K562 (cell line): ENCODE measurements around the gene RNF34.

ENCODE experiments used
- ARID4B ChIP-seq: sonication (generic); formaldehyde crosslinking; IDR thresholded peaks from 2 replicates; pipeline ENCODE4 v1.8.0; 2022; ENCODE audit warnings: mild to moderate bottlenecking, missing genetic modification reagents
- CEBPZ ChIP-seq: fragments of 150-350 bp; IDR thresholded peaks from 2 replicates; pipeline ENCODE4 v1.6.1; 2014; ENCODE audit warnings: low read depth, mild to moderate bottlenecking, low read length, borderline replicate concordance
- CLOCK ChIP-seq: fragments of 250-450 bp; sonication (Bioruptor Pico); IDR thresholded peaks from 2 replicates; pipeline ENCODE4 v1.4.0; 2020; ENCODE audit warnings: mild to moderate bottlenecking, moderate library complexity, borderline replicate concordance
- CTCF ChIP-seq, 3 experiments: IDR thresholded peaks in 2 of 3; conservative IDR thresholded peaks in 1 of 3; 2 replicates each; pipeline ENCODE4 v1.5.1; 2011 to 2012; ENCODE audit warnings: low read length in 3 of 3, mild to moderate bottlenecking in 3 of 3, control low read depth in 2 of 3, improper control_type of control experiment in 1 of 3, inconsistent platforms in 1 of 3, low read depth in 1 of 3, mixed read lengths in 1 of 3, moderate library complexity in 1 of 3; ENCODE audit not compliant: insufficient read depth in 2 of 3
- ETV1 ChIP-seq: fragments of 450-650 bp; conservative IDR thresholded peaks from 2 replicates; pipeline ENCODE4 v1.6.1; 2016; ENCODE audit warnings: missing genetic modification characterization, control low read depth, low read depth, missing compliant biosample characterization
- HIVEP1 ChIP-seq: fragments of 250-450 bp; sonication (Bioruptor Pico); IDR thresholded peaks from 2 replicates; pipeline ENCODE4 v1.4.0; 2020; ENCODE audit warnings: mild to moderate bottlenecking
- LCOR ChIP-seq: sonication (generic); formaldehyde crosslinking; IDR thresholded peaks from 2 replicates; pipeline ENCODE4 v1.8.0; 2022; ENCODE audit warnings: mild to moderate bottlenecking, missing genetic modification reagents
- SAFB ChIP-seq: fragments of 200-400 bp; formaldehyde crosslinking; IDR thresholded peaks from 2 replicates; pipeline ENCODE4 v1.6.1; 2017; ENCODE audit warnings: low read depth, low read length, borderline replicate concordance
- ZNF165 ChIP-seq: fragments of 250-450 bp; sonication (Bioruptor Pico); IDR thresholded peaks from 2 replicates; pipeline ENCODE4 v1.4.0; 2020; ENCODE audit warnings: borderline replicate concordance

DNA sequence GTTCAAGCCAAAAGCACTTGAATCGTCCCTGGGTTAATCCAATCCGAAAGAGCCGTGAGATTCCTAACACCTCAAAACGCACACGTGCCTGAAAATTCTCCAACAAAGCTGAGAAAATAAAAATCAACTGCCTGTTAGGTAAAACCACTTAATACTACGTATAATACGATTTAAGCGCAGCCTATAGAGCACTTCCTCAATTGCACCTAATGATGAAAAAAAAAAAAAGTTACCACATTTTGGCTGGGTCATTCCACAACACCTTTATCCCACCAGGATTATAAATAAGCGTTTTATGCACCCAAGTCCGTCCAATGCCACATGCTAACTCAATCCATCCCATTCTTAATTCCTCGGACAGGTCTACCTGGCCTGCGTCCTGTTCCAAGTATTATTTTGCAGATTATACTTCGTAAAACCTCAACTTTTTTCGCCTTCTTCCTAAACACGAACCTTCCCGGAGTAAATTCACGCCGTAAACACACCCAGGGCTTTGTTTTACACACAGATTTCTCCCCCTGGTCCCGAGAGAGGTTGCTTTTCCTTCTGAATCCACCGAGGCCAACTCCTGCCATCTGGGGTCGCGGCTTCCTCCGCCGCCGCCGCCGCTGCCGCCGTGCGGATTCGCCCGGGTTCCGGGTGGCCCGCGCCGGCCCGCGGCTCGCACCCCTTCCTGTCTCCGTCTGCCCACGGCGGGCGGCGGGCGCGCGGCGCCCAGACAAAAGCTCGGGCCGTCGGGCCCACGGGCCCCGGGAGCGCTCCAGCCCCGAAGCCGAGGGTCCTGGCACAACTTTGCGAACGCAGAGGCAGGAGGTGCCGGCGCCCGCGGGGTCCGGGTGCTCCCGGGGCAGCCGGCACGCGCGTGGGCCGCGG is 66.2 kb downstream of the RNF34 start:
- TF ChIP-seq SAFB, result no peak
- no peak for TF ChIP-seq ZNF165
- TF ChIP-seq CEBPZ, result no peak
- TF ChIP-seq LCOR (CRISPR knock-in tag), result no peak
- TF ChIP-seq CTCF (IDR thresholded peaks at IDR 0.05 in 2 of 3, conservative IDR thresholded peaks at IDR 0.05 in 1 of 3; ENCODE audit: insufficient read depth in 2 of 3, low read depth in 1 of 3, low read length in 3 of 3), result no peak
- TF ChIP-seq ARID4B, result no peak
- no peak for TF ChIP-seq ETV1 (tag)
- no peak for TF ChIP-seq CLOCK (CRISPR knock-in tag)
- no peak for TF ChIP-seq HIVEP1 (CRISPR knock-in tag)
